DOHH2 (cell line): ENCODE measurements around the gene CCL13.

Experiments used
- EZH2phosphoT487 ChIP-seq: fragments of 200-600 bp; sonication (generic); IDR thresholded peaks from 2 replicates; pipeline ENCODE4 v1.6.1; 2017; ENCODE audit warnings: borderline replicate concordance, mild to moderate bottlenecking, antibody characterized with exemption, low read length, moderate library complexity, mixed read lengths
- TF ChIP-seq, protein P1 (sequence below): fragments of 200-600 bp; sonication (generic); IDR thresholded peaks from one replicate; pipeline ENCODE4 v1.5.1; 2014; ENCODE audit warnings: antibody characterized with exemption, mild to moderate bottlenecking, low read depth, low read length; ENCODE audit not compliant: poor library complexity, severe bottlenecking

DNA sequence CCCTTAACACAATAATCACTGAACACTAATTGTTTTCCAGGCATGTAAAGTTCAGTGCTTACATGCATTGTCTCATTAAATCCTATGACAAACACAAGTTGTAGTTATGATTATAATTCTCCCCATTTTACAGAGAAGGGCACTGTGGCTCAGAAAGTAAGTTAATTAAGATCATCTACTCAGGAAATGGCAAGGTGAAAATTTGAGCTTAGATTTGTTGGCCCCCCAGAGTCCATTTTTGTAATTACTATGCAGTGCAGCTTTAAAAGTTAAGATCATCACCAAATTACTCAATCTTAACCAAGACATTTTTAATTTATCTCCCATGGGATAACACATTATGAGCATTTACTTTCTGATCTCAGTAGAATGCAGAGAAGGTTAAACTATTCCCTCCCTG is 41.0 kb downstream of the CCL13 start:
- TF ChIP-seq, protein P1, sequence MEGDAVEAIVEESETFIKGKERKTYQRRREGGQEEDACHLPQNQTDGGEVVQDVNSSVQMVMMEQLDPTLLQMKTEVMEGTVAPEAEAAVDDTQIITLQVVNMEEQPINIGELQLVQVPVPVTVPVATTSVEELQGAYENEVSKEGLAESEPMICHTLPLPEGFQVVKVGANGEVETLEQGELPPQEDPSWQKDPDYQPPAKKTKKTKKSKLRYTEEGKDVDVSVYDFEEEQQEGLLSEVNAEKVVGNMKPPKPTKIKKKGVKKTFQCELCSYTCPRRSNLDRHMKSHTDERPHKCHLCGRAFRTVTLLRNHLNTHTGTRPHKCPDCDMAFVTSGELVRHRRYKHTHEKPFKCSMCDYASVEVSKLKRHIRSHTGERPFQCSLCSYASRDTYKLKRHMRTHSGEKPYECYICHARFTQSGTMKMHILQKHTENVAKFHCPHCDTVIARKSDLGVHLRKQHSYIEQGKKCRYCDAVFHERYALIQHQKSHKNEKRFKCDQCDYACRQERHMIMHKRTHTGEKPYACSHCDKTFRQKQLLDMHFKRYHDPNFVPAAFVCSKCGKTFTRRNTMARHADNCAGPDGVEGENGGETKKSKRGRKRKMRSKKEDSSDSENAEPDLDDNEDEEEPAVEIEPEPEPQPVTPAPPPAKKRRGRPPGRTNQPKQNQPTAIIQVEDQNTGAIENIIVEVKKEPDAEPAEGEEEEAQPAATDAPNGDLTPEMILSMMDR: peak; percentile 31
- no peak for TF ChIP-seq EZH2phosphoT487
